Skeletal muscle satellite cell (primary cell): Measurements from ENCODE around the gene GPR31. TPM values are rescaled to one million over a fixed set of nuclear protein-coding genes. Genes with fewer than 3 reads are reported as not detected.
"Not testable (repeated sequence)": the region's sequence is repeated elsewhere in the genome, so short reads cannot be mapped to it uniquely, and the experiment has no call there.

ENCODE experiments used
- H3K27me3 ChIP-seq: 2 replicates; pipeline ENCODE4 v1.7.0; 2013; ENCODE audit warnings: low read length; ENCODE audit not compliant: control insufficient read depth, insufficient read depth
- H3K36me3 ChIP-seq: 2 replicates; pipeline ENCODE4 v1.7.0; 2013; ENCODE audit warnings: mild to moderate bottlenecking, control low read depth, low read length; ENCODE audit not compliant: insufficient read depth
- H3K4me1 ChIP-seq: 2 replicates; pipeline ENCODE4 v1.7.0; 2013; ENCODE audit warnings: low read length; ENCODE audit not compliant: control insufficient read depth, insufficient read depth
- H3K4me2 ChIP-seq: 2 replicates; pipeline ENCODE4 v1.7.0; 2013; ENCODE audit warnings: mild to moderate bottlenecking, low read length
- H3K4me3 ChIP-seq: 2 replicates; pipeline ENCODE4 v1.7.0; 2013; ENCODE audit warnings: low read length
- H3K9ac ChIP-seq: 2 replicates; pipeline ENCODE4 v1.7.0; 2013; ENCODE audit warnings: mild to moderate bottlenecking, low read depth, low read length, moderate library complexity
- H3K9me3 ChIP-seq: replicated peaks from 2 replicates; pipeline ENCODE4 v1.7.0; 2013; ENCODE audit warnings: mild to moderate bottlenecking, control low read depth, low read length
- total RNA-seq: library from RNA; depleted of rRNA; stranded (reverse); fragments of >200 nt; gene quantifications from 2 replicates; pipeline ENCODE4 v1.2.3, GENCODE V29; 2012; rRNA removed

Gene GPR31, protein sequence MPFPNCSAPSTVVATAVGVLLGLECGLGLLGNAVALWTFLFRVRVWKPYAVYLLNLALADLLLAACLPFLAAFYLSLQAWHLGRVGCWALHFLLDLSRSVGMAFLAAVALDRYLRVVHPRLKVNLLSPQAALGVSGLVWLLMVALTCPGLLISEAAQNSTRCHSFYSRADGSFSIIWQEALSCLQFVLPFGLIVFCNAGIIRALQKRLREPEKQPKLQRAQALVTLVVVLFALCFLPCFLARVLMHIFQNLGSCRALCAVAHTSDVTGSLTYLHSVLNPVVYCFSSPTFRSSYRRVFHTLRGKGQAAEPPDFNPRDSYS
- total RNA-seq, result not detected in 2 replicates

DNA sequence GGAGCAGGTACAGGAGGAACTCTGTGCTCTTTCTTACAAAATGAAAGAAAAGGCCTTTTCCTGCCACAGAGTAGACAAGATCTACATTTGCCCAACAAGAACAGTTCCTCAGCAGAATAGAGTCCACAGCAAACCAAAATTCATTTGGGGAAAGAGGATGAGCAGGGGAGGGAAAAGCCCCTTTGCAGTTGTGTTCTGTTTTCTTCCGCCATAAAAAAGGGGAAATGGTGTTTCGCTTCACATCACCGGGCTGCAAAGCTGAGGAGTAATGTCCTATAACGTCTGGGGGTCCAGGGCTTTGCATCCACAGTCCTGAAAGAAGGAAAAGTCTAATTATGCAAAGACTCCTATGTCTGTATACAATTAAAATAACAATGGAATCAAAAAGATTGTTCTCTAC, at the start of gene GPR31:
TSS of gene GPR31 (minus strand) at position 118 of the 400 bp plus-strand sequence. CDS start 149 bp downstream, outside the sequence.
- H3K27me3 ChIP-seq, result no peaks in the 10 kb centered on the region
- H3K36me3 ChIP-seq, result no peaks in the 10 kb centered on the region
- no peaks in the 10 kb centered on the region for H3K4me1 ChIP-seq
- no peaks in the 10 kb centered on the region for H3K9me3 ChIP-seq
- H3K4me3 ChIP-seq, result no peak within 1 kb of the TSS
- no peak within 1 kb of the TSS for H3K9ac ChIP-seq
- no peak within 1 kb of the TSS for H3K4me2 ChIP-seq

- no peaks in the 10 kb centered on the region for H3K27me3 ChIP-seq
- H3K9ac ChIP-seq, result no peak overlapping the region
- H3K4me2 ChIP-seq, result no peak overlapping the region
- H3K36me3 ChIP-seq, result no peaks in the 10 kb centered on the region
- H3K9me3 ChIP-seq, result no peaks in the 10 kb centered on the region
- H3K4me3 ChIP-seq, result no peak overlapping the region
- H3K4me1 ChIP-seq, result no peaks in the 10 kb centered on the region
Measured at GRCh38 chr6:167207527-167207926, 49.7 kb upstream of the GPR31 start.

- H3K4me3 ChIP-seq, H3K9me3 ChIP-seq, H3K36me3 ChIP-seq, H3K4me2 ChIP-seq, H3K4me1 ChIP-seq, H3K9ac ChIP-seq, H3K27me3 ChIP-seq: not testable (repeated sequence)
Measured at GRCh38 chr6:167205316-167205715, 47.5 kb upstream of the GPR31 start.

DNA sequence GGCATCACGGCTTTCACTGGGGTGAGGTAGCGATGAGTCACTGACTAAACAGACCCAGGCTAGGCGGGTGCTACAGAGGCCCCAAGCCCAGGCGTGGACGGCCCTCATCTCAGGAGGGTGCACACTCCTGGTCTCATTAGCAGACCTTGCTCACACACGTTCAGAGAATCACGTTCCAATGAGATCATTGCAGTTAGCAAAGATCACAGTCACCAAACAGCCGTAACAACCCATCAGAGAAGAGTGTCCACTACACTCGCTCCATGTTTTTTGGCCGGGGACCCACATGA, 46.2 kb upstream of the GPR31 start:
- not testable (repeated sequence) for H3K36me3 ChIP-seq, H3K4me2 ChIP-seq, H3K27me3 ChIP-seq, H3K4me1 ChIP-seq, H3K4me3 ChIP-seq, H3K9me3 ChIP-seq, H3K9ac ChIP-seq

DNA sequence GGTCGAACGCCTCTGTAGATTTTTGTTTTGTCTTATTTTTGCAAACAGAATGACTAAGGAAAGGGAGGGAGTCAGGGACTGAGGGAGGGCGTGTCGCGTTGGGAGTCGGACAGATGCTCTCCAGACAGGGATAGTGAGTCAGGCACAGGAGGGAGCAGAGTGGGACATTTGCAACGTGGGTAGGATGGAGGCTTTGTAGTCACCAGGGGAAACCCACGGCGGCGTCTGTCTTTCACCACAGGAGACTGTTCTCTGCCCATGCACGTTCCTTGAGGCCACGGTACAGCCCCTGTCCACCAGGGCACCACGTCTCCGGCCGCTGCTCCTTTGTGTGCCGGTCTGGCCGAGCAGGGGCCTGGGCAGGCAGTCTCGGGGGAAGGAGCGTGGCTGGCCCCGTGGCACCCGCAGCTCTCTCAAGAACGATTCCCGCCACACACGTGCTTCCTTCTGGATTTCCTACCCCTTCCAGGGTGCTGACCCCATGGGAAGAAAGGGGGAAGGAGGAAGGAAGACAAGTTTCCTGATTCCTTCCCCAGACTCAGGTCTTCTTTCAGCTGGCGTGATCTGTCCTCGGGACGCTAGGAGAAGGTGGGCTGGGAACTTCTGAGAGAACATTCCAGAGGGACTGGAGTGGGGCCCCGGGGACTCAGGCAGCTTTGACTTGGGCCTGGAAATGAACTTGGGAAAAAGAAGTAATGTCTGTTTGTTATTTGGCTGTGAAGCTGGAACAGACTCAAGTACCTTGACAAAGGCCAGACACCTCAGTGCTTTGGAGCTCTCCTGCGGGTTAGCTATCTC, 45.7 kb upstream of the GPR31 start:
- not testable (repeated sequence) for H3K27me3 ChIP-seq, H3K4me2 ChIP-seq, H3K9me3 ChIP-seq

DNA sequence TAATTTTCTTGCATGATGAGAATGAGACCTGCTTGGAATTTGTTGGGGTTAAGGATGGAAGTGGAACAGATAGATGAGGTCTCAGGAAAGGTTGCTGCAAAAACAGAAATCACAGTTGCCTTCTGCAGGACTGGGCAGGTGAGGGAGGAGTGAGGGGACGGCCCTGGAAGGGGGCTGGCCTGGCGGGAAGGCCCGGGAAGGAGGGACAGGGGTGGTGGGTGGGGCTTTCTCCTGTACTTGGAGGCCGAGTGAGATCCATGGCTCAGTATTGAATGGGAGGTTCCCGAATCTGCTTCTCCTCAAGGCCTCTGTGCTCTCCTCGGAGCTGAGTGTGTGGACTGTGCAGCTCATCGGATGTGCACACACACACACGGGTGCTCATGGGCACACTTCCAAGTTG, 44.8 kb upstream of the GPR31 start:
- not testable (repeated sequence) for H3K4me2 ChIP-seq, H3K27me3 ChIP-seq, H3K9me3 ChIP-seq

More for the DNA sequence above, 45.7 kb upstream of the GPR31 start:
- not testable (repeated sequence) for H3K4me3 ChIP-seq, H3K4me1 ChIP-seq, H3K36me3 ChIP-seq, H3K9ac ChIP-seq

GRCh38 chr6:167200806-167201205, 43.0 kb upstream of the GPR31 start:
- Histone ChIP-seq H3K9me3 (peaks cover 3% of the 10 kb centered on the region), H3K27me3 (no peaks in the 10 kb centered on the region), H3K4me2 (no peak overlapping the region), H3K4me1 (no peaks in the 10 kb centered on the region), H3K9ac (no peak overlapping the region), H3K36me3 (no peaks in the 10 kb centered on the region), H3K4me3 (no peak overlapping the region)

More for the DNA sequence above, 44.8 kb upstream of the GPR31 start:
- H3K4me3 ChIP-seq, H3K4me1 ChIP-seq, H3K9ac ChIP-seq, H3K36me3 ChIP-seq: not testable (repeated sequence)

DNA sequence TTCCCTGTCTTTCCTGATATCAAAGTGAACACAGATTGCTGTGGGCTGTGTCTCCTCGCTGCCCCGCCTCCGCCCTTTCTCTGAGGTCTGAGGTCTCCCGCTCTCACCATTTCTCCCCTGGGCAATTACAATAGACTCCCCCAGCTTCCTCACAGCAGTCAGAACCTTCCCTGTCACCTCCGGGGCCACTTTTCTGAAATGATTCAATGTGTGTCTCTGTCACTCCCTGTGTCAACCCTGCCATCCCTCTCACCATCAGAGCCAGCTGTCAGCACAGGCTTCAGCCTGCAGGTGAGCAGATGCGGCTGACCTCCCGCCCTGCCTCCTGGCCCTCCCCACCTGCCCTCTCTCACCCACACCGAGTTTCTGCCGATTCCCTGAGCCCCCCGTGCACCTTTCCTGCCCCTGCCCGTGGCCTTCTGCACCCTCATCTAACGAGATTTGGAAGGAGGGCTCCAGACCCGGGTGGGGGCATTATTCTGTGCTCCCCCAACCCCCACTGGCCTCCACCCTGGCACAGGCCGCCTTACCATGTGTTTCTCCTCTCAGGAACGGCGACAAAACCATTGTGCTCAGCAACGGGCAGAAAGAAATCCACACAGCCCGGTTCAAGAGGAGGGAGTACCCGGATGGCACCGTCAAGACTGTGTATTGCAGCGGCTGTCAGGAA, 38.3 kb upstream of the GPR31 start:
- H3K4me3 ChIP-seq, H3K27me3 ChIP-seq, H3K4me2 ChIP-seq, H3K9ac ChIP-seq, H3K36me3 ChIP-seq, H3K9me3 ChIP-seq, H3K4me1 ChIP-seq: not testable (repeated sequence)

- H3K36me3 ChIP-seq, H3K4me2 ChIP-seq, H3K4me3 ChIP-seq, H3K9me3 ChIP-seq, H3K9ac ChIP-seq, H3K4me1 ChIP-seq, H3K27me3 ChIP-seq: not testable (repeated sequence)
Measured at GRCh38 chr6:167193515-167194125, 35.8 kb upstream of the GPR31 start.

- H3K4me2 ChIP-seq, H3K4me1 ChIP-seq, H3K9me3 ChIP-seq, H3K4me3 ChIP-seq, H3K36me3 ChIP-seq, H3K27me3 ChIP-seq, H3K9ac ChIP-seq: not testable (repeated sequence)
Measured at GRCh38 chr6:167191043-167191583, 33.3 kb upstream of the GPR31 start.

DNA sequence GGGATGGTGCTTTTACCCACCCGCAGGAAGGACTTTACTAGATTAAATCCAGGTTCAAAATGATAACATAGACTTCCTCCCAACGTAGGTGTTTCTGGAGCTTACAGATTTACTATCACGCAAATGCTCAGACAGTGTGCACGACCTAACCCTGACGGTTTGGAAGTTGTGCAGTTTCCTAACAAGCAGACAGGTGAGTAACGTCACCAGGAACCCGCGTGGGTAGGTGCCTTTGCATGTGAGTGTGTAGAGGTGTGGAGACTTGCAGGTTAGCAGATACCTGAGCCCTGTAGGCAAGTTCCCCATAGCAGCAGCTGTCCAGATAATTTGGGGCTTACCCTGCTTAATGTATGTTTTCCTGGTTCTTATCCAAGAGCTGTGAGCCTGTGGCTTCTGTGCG, 29.5 kb upstream of the GPR31 start:
- H3K27me3 ChIP-seq, result not testable (repeated sequence)

More for the DNA sequence above, 29.5 kb upstream of the GPR31 start:
- not testable (repeated sequence) for H3K9me3 ChIP-seq, H3K4me3 ChIP-seq, H3K4me1 ChIP-seq, H3K36me3 ChIP-seq, H3K4me2 ChIP-seq, H3K9ac ChIP-seq
